CD4-positive, alpha-beta T cell treated with Interleukin-4 for 1 hour (primary cell): ENCODE data around the gene CCT6B.
"Not testable (repeated sequence)": the region's sequence is repeated elsewhere in the genome, so short reads cannot be mapped to it uniquely, and the experiment has no call there.

Experiments used
- DNase-seq, 2 donors: peaks; one replicate each; pipeline ENCODE4 v3.0.0-alpha.2; 2020 to 2022

The CCT6B gene

GRCh38 chr17:34961093-34961911, at the start of gene CCT6B, which contains the start of gene ZNF830:
Gene CCT6B, minus strand, starts transcription at chr17:34961460. Its CDS starts 67 bp downstream, at chr17:34961393.
Gene ZNF830, plus strand, starts transcription at chr17:34961540. Its CDS starts 27 bp downstream, at chr17:34961567.
- peak; percentile 93 to 94 for DNase-seq

GRCh38 chr17:35010093-35010492, 48.8 kb upstream of the CCT6B start:
- DNase-seq: no peak

- DNase-seq: no peak
Observed at GRCh38 chr17:35006961-35007360, 45.7 kb upstream of the CCT6B start.

GRCh38 chr17:35006345-35006744, 45.1 kb upstream of the CCT6B start:
- DNase-seq: no peak

DNA sequence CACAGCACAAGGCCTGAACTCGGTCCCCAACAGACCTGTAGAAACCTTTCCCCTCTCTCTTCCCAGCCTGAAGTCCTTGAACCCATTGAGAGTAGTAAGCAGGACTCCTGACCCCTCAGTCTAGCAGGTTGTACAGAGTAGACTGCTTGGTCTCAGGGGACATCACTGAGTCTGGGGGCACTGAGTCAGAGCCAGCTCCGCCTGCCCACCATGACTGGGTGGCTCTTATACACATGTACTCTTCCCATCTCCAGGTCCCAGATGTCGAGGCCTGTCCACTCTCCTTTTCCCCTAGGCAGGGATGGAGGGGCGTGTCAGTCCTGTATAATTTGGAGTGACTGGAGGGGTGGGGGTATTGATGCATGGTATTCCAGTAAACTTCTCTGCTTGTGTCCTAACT, 42.5 kb upstream of the CCT6B start:
- no peak for DNase-seq

- no peak for DNase-seq
Observed at GRCh38 chr17:35002876-35003551, 41.8 kb upstream of the CCT6B start.

DNA sequence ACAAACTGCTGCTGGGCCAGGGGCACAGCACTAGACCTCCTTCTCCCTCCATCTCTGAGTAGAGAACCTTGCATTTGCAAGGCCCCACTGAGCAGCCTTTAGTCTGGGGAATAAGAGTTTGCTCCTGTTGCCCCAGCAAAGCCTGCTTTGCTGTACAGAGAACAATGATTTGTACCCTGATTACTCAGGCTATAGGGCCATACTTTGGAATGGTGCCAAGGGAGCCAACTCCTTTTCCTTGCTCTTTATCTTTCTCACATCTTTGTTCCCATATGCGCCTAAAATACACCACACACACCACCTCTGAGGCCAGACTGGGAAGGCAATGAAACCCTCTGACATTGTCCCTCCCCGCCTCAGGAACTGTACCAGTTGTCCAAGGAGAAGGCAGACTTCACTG, 40.3 kb upstream of the CCT6B start:
- no peak for DNase-seq

- DNase-seq: not testable (repeated sequence)
Observed at GRCh38 chr17:35000965-35001364, 39.7 kb upstream of the CCT6B start.

DNA sequence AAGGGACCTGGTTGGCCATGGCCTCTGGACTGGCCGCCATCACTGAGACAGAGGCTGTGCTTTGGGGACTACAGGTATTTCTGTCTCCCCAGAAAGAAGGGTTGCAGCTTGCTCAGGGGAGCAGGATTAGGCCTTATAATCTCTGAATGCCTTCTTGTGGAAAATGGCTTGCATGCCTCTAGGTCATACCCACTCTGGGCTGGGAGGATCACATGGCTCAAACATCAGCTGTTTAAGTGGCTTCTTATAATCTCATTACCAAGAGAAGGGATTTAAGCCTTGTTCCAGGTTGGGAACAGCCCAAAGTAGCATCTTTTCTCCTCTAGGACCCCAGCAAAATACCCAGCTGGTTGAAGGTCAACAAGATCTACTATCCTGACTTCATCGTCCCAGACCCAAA, 38.2 kb upstream of the CCT6B start:
- no peak for DNase-seq

DNA sequence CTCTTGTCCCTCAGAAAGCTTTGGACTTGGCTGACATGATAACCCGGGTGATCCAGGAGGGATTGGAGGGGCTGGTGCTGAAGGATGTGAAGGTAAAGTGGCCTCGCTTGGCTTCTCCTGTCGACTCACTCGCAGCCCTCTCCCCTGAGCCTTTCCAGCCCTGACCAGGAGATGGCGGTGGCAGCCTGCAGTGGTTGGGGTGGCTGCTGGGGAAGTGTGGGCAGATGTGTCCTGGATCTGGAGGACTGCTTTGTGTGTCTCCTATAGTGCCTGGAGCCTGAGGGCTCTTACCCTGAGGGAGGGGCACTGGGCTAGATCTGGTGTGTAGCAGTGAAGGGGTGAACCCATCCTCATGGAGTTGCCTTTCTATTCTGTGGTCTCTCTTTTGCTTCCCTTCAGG, 36.9 kb upstream of the CCT6B start:
- peak; percentile 83 to 84 for DNase-seq

DNA sequence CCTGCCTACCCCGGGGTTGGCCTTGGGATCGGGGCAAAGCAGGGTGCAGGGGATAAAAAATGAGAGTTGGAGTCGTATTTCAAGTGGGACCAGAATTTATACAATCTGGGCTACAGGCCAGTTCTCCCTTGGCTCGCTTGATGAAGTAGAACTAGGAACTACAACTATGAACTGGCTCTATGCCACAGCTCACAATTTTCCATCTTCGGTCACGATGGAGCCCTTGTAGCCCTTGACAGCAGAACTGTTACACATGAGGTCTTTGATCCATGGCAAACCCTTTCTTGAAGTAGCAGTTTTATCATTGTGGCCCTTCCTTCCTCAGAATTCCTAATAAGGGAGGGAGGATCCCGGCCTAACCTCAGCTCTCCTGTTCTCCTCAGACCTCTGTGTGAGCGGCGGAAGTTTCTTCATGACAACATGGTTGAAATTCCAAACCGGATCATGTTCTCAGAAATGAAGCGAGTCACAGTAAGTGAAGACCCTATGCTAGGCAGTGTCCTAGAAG, 36.1 kb upstream of the CCT6B start:
- DNase-seq: no peak

DNA sequence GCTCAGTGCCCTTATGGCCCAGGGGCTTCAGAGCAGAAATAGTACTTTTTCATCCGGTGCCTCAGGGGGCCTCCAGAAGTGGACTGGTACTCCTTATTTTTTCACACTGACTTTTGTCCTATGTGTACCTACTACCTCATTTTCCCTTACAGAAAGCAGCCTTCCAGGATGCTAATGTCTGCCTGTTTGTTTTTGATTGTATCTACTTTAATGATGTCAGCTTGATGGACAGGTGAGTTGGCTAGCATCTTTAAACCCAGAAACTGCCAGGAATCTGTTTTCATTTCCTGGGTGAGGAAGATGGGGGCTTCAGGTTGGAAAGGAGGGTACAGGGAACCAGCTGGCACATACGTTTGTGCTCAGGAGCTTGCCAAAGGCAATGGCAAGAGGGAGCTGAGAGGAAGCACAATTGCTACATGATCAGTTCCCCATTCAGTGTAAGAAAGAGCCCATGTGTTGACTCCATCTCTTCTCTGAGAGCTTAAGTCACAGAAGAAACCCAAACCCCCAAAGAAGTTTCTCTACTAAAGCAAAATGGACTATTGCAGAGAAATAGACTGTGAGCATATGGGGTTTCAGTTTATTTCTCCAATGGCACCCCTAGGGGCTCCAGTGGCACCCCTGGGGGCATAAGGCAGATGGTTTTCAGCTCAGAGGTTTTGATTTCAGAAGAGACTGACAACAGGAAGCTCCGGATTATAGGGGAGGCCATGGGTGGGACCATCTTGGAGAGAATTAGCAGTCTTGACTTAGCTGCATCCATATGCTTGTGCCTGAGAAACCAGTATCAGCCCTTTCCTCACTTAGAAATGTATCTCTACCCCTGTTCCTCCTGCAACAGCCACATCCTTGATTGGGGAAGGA, 35.4 kb upstream of the CCT6B start:
- no peak for DNase-seq

DNA sequence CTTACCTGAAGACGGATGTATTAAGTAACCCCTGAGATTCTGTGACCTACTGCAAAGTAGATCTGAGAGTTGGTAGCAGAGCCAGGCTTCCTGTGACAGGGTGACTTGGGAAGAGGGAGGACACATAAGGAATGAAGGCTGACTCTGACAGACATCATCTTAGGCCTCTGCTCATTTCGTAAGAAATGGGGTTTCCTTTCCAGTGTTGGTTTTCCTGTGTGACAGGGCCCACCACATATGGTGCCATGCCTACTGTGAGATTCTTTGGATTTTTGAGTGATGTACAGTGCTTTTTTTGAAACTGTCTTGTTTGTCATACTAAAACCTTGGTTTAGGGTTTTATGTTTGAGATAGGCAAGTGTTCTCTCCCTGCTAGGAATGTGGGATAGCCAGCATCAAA, 31.8 kb upstream of the CCT6B start:
- no peak for DNase-seq

- no peak for DNase-seq
Observed at GRCh38 chr17:34991606-34992005, 30.3 kb upstream of the CCT6B start.

DNA sequence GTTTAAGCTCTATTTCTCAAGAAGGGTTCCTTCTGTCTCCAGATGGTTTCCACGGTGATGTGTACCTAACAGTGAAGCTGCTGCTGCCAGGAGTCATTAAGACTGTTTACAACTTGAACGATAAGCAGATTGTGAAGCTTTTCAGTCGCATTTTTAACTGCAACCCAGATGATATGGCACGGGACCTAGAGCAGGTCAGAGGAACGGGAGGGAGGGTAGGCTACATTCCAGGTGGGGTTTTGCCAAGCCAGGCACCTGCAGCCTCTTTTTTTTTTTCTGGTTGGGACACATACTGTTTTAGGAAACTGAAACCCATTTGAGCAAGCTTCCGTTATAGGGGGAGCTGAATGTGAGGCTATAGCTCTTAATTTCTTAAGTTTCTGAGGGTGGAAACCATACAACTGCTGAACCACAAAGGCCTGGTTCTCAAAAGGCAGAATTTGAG, 29.7 kb upstream of the CCT6B start:
- no peak for DNase-seq

- no peak for DNase-seq
Observed at GRCh38 chr17:34989473-34989872, 28.2 kb upstream of the CCT6B start.

GRCh38 chr17:34988644-34989043, 27.4 kb upstream of the CCT6B start:
- no peak for DNase-seq

DNA sequence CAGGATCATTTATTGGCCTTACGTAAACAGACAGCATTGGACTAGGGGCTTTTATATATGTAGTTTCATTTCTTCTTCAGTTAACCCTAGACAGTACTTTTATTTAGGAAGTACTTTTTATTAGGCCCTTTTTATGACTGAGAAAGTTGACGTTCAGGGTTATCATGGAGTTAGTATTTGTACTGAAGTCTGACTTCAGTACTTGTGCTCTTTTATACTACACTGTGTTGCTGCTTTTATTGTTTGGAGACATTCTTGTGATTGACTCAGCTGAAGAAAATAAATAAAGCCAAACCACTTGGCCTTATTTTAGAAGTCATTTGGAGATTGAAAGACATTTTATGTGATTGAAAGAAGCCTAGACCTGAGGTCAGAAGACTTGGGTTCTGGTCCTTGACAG, 26.0 kb upstream of the CCT6B start:
- no peak for DNase-seq

DNA sequence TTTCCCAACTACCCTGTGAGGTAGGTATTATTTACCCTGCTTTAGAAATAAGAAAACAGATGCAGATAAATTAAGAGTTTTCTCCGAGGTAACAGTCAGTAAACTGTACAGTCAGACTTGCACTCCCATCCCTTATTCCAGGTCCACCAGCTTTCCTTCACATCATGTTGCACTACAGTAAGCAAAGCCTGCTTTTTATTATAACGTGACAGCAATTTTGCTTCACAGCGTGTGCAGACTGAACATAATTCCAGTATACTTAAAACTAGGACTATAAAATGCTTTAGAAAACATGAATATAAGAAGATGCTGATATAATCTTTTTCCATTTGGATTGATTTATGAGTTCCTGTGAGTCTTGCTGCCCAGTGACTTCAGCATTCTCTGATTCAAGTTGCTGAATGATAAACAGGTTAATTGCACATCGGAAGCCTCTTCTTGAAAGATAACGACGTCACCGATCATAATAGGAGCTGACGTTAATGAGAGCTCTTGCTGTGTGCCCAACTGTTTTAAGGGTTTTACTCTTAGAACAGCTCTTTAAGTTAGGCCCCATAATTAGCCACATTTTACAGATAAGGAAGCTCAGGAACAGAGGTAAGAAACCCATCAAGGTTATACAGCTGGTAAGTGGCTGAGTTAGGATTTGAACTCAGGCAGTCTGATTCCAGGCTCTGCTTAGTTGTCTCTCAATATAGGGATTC, 20.4 kb upstream of the CCT6B start:
- no peak for DNase-seq

GRCh38 chr17:34980681-34981537, 19.6 kb upstream of the CCT6B start:
- peak; percentile 75 to 82 for DNase-seq

DNA sequence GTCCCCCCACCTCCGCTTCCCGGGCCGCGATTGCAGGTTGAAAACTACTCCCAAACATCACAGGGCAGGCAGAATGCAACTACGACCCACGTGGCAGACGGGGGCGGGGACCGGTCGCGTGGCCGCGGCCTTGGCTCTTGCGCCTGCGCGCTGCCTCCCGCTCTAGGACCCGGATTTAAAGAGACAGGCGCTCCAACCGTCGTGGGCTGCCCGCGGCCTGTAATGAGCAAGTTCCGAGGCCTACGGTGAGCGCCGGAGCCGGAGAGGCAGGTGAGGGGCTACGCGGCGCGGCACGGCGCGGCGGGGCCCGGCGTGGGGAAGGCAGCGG, 19.1 kb upstream of the CCT6B start, which contains the start of gene LIG3:
TSS of gene LIG3 (plus strand) at position 160 of the 328 bp plus-strand sequence. CDS start 2,494 bp downstream, outside the sequence.
- peak; percentile 93 to 94 for DNase-seq
